ENCODE measurements around the gene STXBP1.
"Not testable (repeated sequence)": the region's sequence is repeated elsewhere in the genome, so short reads cannot be mapped to it uniquely, and the experiment has no call there.

STXBP1 gene

DNA sequence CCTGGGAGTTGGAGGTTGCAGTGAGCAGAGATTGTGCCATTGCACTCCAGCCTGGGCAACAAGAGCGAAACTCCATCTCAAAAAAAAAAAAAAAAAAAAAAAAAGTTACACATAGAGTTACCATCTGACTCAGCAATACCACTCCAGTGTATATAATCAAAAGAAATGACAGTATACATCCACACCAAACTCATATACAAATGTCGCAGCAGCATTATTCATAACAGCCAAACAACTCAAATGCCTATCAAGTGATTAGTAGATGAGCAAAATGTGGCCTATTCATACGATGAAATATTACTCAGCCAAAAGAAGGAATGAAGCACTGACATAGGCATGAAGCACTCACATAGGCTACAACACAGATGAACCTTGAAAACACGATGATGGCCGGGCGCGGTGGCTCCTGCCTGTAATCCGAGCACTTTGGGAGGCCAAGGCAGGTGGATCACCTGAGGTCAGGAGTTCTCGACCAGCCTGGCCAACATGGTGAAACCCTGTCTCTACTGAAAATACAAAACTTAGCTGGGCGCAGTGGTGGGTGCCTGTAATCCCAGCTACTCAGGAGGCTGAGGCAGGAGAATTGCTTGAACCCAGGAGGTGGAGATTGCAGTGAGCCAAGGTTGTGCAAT is 9.4 kb downstream of the STXBP1 start:
- DNase-seq (ENCODE audit: low spot score) = not testable (repeated sequence)

DNA sequence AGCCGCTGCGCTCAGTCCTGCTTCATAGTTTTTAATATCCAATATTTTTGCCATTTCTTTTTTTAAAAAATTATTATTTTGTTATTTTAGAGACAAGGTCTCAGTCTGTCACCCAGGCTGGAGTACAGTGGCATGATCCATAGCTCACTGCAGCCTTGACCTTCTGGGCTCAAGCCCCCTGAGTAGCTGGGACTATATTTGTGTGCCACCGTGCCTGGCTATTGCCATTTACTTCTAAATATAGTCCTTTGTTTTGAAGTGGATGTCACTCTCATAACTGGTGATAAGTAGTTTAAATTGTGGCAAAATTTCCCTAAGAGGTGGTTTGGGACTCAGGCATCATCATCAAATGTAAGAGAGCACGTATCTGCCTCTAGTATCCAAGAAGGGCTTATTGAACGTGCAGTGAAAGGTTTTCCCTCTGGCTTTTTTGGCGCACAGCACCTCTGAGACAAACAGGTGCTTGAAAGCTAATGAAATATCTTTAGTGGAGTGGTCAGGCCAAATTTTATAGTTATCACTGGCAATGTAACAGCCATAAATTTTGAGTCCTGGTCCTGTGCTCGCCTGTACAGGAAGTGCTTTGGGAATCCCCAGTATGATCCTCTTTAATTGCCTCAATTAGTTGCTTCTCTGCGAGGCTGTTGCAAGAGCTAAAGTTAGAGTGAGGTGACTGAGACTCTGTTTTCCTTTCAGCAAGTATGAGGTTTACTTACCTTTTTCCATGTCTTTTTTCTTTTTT is 14.8 kb downstream of the STXBP1 start:
- DNase-seq (ENCODE audit: low spot score) = no peak

DNA sequence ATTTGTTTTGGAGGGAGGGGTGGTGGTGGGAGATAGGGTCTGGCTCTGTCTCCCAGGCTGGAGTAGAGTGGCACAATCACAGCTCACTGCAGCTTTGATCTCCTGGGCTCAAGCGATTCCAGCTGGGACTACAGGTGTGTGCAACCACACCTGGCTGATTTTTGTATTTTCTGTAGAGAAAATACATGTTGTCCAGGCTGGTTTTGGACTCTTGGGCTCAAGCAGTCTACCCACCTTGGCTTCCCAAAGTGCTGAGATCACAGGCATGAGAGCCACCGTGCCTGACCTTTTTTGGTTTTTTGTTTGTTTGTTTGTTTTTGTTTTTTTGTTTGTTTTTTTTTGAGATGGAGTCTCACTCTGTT is 15.4 kb downstream of the STXBP1 start:
- no peak for DNase-seq (ENCODE audit: low spot score)

DNA sequence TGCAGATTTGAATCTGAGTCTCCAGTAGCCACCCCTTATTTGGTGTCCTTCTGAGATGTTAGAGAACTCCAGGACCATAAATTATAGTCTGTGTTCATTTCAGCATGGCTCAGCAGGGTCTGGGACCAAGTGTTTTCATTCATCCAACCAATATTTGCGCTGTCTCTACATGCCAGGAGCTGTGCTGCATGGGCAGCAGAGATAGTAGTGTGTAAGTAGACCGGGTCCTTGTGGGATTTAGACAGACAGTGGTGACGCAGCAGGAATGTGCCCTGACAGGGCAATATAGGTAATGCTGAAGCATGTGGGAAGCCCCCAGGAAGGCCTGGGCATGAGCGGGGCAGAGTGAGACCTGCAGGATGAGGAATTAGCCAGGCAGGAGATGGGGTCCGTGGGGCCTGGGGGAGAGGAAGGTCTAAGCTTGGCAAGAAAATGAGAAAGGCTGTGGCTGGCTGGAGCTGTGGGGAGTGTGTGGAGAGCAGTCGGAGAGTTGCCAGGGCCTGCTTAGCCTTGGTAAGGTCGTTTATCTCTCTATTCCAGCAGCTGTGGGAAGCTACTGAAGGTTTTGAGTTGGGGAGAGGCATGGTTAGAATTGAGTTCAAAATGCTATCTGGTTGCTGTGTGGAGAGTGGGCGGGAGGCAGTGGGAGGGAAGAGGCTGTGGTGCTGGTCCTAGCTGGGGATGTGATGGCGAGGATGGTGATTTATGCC is 16.8 kb downstream of the STXBP1 start:
- DNase-seq (ENCODE audit: low spot score) = no peak

DNA sequence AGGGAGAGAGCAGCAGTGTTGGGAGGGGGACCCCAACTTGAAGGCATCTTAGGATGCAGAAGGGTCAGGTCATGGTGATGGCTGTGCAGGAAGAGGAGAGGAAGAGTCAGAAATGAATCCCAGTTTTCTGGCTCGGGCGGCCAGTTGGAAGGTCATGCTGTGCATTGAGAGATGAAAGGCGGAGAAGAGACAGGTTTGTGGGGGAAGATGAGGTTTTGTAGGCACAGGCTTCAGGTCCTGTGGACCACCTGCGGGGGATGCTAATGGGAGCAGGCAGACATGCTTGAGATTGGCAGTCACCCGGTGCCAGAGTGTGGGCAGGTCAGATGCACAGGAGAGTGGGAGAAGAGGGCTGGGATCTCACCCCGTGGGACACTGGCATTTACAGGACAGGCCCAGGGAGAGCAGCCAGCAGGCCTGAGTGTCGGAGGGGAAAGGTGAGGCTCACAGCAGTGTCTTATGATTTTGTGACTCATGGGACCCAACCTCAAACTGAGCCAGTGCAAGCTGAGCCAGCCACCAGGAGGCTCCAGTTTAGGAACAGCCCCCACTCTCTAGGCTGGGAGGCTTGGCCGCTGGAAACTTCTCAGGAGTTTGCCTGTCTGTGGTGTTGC is 17.5 kb downstream of the STXBP1 start:
- no peak for DNase-seq (ENCODE audit: low spot score)

DNA sequence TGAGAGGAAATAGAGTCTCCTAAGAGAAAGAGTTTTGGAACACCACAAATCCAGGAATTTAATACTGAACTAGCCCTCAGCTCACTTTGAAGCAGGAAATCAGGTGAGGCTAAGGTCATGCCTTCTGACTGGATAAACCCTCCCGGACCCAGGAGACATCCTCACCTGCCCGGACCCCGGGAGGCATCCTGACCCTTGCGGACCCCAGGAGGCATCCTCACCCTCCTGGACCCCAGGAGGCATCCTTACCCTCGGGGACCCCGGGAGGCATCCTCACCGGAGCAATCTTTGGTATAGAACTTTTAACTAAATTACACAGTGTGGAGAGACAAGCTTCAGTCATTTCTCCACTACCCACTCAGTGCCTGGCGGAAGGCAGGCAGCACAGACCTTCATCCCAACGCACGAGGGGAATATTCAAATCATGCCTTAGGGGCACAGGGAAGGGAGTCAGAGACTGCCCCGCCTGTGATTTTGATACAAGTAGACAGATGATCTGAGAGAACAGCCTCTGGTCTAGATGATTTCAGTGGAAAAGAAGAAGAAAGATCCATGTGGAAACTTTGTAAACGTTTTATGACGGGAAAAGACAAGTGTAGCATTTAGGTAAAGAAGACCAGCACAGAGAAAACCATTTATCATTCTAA is 21.3 kb downstream of the STXBP1 start:
- no peak for DNase-seq (ENCODE audit: low spot score)

DNA sequence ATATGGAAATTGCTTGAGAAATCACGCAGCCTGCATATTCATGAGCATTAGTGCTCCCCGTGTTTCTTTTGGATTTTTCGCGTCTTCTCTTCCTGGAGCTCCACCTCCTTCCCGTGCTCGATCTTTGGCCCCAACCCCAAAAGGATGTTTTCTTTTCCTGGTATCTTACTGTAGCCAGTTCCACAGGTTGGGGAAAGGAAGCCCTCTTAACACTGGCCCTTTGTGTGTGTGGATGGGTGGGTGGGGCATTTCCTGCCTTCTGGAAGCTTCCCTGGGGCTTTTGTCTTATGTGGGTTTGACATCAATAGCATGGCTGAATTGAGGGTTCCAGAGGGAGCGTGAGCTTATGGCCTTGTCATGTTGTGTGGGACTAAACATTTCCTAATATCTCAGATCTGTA is 21.9 kb downstream of the STXBP1 start:
- DNase-seq (ENCODE audit: low spot score) = no peak

DNA sequence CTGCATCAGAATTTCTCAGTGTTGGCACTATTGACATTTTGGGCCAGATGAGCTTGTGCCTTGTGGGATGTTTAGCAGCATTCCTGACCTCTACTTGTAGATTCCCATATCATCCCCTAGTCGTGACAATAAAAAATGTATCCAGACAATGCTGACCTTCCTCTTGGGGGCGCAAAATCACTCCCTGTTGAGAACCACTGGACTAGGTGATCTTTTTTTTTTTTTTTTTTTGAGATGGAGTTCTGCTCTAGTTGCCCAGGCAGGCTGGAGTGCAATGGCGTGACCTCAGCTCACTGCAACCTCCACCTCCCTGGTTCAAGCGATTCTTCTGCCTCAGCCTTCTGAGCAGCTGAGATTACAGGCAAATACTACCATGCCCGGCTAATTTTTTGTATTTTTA is 22.6 kb downstream of the STXBP1 start:
- no peak for DNase-seq (ENCODE audit: low spot score)

DNA sequence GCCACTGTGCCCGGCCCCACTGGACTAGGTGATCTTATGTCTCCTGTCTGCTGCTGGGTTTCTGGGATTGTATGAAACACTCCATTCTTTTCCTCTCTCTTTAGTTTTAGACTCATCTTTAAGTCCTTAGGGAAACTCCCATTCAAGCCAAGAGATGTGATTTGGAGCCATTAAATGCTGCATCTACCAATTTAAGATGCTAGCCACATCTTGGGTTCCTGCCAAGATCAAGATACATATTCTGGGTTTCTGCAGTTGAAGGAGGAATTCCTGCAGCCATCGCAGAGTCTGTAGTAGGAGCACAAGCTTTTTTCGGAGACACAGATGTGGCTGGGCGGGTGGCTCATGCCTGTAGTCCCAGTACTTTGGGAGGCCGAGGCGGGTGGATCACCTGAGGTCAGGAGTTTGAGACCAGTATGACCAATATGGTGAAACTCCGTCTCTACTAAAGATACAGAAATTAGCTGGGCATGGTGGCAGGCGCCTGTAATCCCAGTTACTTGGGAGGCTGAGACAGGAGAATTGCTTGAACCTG is 23.2 kb downstream of the STXBP1 start:
- DNase-seq (ENCODE audit: low spot score) = no peak

DNA sequence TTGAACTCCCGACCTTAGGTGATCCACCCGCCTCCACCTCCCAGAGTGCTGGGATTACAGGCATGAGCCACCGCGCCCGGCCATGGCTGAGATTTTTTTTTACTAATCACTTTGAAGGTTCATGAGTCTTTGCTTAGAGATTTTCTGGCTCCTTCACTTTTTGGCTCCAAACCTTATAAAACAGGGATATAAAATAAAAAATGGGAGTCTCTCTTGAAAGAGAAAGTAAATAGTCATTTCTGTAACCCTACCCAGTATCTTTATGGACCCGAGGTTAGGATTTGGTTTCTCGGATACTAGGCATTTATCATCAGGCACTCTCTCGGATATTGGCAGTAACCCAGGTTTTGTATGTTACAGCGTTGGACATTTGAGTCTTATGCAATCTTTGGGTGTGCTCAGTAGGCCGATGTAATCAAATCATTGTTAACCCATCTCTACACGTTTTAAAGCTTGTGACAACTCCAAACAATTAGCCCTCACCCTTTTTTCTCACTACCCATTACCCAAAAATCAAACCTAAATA is 25.3 kb downstream of the STXBP1 start:
- DNase-seq (ENCODE audit: low spot score) = no peak

DNA sequence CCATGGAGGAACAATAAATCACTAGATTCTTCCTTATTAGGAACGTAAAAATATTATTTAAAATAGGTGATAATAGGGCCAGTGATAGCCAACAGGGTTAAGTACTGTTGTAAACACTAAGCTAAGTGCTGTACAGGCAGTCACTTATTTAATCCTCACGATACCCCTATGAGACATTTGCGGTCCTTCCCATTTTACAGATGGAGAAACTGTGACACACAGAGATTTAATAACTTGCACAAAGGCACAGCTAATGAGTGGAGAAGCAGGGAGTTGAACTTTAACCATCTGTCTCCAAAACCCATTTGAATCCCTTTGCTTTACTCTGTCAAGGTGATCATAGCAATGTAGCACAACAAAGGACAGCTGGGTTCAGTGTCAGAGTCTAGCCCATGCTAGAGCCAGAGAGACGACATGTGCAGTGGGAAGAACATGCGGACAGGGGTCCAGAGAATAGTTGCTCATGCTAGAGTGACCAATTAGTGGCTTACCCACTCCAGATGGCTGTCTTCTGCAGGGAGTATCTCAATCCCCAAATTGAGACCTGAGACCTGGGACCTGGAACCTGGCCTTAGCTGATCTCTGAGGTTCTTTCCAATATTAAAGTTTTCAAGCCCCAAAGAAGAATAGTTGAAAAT is 28.9 kb downstream of the STXBP1 start:
- DNase-seq (ENCODE audit: low spot score) = no peak

DNA sequence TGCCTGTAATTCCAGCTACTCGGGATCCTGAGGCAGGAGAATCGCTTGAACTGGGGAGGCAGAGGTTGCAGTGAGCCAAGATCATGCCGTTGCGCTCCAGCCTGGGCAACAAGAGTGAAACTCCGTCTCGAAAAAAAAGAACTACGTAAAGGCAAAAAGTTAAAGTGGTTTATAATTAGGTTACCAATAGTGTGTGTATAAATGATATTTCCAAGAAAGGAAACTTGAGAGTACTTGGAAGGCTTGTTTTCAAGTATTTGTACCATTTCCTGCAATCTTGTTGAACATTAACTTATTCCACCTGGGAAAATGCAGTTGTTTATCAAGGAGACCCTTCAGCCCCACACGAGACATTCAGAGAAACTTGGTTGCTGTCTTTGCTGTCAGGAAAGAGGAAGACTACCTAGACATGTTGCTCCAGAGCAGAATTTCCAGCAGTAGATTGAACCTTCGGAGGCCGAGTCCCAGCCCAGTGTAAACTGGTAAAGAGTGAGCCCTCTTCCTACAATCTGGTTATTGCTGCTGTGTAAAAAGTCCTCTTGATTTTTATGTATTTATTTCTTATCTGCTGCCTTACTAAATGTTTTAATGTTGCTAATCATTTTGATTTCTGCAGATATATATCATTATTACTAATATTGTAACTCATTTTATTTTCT is 30.1 kb downstream of the STXBP1 start:
- DNase-seq (ENCODE audit: low spot score) = no peak

DNA sequence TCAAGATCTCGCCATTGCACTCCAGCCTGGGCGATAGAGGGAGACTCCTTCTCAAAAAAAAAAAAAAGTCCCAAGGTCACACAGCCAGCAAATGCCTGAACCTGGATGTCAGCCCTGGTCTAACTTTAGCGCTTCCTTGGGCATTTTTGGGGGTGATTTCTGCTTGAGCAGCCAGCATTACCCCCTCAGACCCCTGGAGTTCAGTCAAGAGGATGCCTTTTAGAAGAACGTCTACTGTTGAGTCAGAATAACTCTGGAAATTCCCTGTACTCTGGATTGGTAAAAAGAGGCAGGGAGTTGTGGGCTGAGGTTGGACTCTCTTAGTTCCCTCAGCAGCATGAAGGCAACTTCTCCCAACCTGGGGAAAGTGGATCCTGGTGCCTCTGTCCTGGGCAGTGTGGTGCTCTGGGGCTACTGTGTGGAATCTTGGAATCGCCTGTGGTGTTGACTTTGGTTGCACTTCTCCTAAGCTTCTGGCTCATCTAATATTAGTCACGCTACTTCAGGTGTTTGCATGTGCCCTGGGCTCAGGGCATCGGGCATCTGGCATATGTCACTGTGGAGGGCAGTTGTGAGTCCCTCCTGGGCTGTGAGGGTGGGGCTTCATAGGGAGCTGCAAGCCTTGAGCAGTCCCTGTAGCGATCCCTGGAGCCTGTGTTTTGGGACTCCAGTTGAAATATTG is 32.2 kb downstream of the STXBP1 start:
- no peak for DNase-seq (ENCODE audit: low spot score)

DNA sequence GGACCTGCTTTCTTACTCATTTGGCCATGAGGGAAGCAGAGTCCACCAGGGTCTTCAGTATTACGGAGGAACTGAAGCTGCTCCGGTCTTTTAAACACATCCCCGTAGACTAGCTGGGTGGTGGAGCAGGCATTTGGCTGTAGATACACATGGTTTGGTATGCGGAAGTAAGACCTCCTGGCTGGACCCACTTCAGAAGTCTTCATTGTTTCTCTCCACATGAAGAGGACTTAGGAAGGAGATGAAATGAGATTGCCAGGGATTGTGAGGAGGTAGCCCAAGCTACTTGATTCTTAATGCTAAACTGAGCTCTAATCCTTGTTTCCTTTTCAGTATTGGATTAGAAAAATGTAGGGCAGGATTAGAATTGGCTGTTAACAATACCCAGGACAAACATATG is 32.9 kb downstream of the STXBP1 start:
- no peak for DNase-seq (ENCODE audit: low spot score)

DNA sequence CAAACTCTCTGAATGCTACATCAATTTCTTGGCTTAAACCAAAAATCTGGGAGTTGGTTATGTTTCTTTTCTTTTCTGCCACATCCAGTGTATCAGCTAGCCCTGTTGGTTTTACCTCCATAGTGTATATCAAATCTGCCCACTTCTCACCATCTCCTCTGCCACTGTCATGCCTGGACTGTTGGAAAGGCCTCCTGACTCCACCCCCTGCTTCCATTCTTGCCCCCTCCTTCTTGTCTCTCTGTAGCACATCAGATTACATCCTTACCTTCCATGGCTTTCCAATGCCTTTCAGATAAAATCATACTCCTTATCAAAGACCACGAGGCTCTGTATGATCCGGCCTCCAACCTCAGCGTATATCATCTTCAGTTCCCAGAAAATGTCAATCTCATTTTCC is 35.4 kb downstream of the STXBP1 start:
- DNase-seq (ENCODE audit: low spot score) = no peak

DNA sequence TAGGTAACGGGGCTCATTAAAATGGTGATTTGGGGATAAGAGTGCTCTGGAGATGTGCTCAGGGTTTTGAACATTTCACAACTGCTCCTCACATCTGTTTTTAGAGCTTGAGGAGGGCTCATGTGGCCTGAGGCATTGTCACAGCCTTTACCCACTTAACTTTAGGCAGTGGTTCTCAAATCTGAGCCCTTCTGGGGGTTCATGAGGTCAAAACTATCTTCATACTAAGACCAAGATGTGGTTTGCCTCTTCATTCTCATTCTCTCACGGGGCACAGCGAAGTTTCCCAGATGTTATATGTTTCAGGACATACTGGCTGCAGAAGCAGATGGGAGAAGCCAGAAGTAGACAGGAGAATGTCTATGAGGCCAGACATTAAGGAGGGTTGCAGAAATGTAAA is 38.4 kb downstream of the STXBP1 start:
- DNase-seq (ENCODE audit: low spot score) = no peak

DNA sequence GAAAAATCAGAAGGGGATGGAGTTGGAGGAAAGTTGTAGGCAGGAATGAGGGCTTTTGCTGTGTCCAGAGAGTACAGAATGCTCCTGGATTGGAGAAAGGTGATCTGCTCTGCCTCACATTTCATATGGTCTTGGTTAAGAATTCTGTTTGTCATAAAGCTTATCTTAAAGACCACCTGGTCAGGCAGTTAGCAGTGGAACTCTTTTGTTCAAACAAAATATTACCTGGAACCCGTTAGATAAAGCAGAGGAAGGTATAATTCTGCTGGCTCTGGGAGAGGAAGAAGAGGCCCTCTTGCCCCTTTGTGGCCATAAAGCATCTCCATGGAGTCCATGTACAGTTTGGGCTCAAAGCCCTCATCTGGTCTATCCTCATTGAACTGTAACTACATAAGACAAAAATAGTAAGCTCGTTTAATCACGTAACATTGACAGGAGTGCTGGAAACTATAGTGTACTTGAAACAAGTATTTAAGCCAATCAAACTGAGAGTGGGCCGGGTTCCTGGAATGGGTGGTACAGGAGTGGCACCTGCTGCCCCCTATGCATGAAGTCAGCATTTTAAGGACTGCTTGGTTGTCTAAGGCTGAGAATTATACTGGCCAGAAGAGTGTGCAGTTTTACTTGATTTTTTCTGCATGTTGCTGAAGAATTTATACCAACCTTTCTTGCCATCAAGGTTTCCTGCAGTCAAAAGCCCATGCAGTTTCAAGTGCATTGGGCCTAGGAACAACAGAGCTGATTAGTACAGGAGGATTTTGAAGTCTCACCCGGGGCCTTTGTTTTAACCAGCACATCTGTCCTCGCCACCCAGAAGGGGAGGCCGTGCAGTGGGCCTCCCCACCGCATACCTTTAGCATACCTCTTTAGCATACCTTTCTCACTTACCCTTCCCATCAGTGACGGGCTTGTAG is 39.9 kb downstream of the STXBP1 start:
- DNase-seq (ENCODE audit: low spot score) = no peak

DNA sequence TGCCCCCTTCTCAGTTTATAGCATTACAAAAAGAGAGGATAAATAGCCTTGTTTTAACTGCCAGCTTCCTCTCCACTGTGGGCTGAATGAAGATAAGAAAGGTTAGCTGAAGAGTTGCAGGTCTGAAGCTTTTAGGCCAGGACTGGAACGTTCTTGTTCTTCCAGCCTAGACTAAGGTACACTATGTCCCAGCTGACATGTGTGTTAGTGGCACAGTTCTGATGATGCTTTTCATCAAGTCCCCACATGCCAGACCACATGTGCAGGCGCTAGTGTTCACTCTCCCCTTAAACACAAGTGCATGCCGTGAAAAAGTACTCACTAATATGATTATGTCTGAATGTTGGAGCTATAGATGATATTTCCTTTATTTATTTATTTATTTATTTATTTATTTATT is 40.7 kb downstream of the STXBP1 start:
- no peak for DNase-seq (ENCODE audit: low spot score)

DNA sequence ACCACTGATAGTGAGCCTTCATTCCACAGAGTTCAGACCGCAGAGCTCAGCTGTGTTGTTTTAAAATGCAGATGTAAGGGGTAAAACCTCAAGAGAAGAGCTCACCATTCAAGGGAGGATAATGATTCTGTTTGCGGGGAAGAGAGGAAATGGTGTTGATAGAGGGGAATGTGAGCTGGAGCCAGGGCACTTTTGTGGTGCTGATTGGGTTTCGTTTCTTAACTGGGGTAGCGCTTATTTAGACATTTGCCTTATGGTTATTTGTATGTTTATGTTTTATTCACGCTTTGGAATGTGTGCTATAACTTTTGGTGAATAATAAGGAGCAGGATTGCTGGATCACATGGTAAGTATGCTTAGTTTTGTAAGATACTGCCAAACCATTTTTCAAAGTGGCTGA is 42.5 kb downstream of the STXBP1 start:
- no peak for DNase-seq (ENCODE audit: low spot score)

Measured in Ammon's horn (tissue), 1 donor.